ENCODE data around the gene IQCE. TPM values are rescaled to one million over a fixed set of nuclear protein-coding genes. Genes with fewer than 3 reads are reported as not detected.

Gene IQCE
- total and polyA plus RNA-seq, 2 donors (not counting 1 experiment from before 2014, with no cell fraction given) = 5.3 to 8.3 TPM

DNA sequence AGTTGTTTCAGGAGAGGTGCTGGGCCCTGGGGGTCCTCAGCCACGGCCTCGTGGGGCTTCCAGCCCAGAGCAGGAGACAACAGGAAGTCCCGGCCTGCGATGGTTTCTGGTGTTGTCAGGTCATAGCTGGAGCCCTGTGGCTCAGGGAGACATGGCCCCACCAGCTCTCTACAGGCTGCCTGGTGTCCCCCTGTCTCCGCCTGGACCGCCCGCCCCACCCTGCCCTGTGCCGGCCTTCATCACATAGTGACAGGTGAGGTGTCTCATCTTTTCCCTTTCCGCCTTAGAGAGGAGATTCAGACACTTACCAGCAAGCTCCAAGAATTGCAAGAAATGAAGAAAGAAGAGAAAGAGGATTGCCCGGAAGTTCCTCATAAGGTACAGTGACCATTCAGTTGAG is 35.8 kb downstream of the IQCE start:
- peaks cover 15% of the 10 kb centered on the region for H3K36me3 ChIP-seq (ENCODE audit: control insufficient read depth, insufficient read depth, low read length)
- H3K27ac ChIP-seq (ENCODE audit: insufficient read depth, low read length) = no peak overlapping the region
- H3K4me2 ChIP-seq (ENCODE audit: extremely low read depth, insufficient read depth, low read length) = no peak overlapping the region
- no peaks in the 10 kb centered on the region for H4K20me1 ChIP-seq (ENCODE audit: control insufficient read depth, extremely low read depth, insufficient read depth, low read length)
- no peak overlapping the region for H3K4me3 ChIP-seq (replicated peaks in 1 of 4; ENCODE audit: control extremely low read depth in 1 of 4, insufficient read depth in 1 of 4, low read depth in 3 of 4, low read length in 4 of 4)
- no peaks in the 10 kb centered on the region for H3K4me1 ChIP-seq (ENCODE audit: control insufficient read depth, extremely low read depth, insufficient read depth, low read length)
- no peak overlapping the region for H3K9ac ChIP-seq (ENCODE audit: insufficient read depth, low read length)
- TF ChIP-seq, protein P1, sequence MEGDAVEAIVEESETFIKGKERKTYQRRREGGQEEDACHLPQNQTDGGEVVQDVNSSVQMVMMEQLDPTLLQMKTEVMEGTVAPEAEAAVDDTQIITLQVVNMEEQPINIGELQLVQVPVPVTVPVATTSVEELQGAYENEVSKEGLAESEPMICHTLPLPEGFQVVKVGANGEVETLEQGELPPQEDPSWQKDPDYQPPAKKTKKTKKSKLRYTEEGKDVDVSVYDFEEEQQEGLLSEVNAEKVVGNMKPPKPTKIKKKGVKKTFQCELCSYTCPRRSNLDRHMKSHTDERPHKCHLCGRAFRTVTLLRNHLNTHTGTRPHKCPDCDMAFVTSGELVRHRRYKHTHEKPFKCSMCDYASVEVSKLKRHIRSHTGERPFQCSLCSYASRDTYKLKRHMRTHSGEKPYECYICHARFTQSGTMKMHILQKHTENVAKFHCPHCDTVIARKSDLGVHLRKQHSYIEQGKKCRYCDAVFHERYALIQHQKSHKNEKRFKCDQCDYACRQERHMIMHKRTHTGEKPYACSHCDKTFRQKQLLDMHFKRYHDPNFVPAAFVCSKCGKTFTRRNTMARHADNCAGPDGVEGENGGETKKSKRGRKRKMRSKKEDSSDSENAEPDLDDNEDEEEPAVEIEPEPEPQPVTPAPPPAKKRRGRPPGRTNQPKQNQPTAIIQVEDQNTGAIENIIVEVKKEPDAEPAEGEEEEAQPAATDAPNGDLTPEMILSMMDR (conservative IDR thresholded peaks at IDR 0.05 in 1 of 2, IDR thresholded peaks at IDR 0.05 in 1 of 2; ENCODE audit: low read depth in 1 of 2, low read length in 2 of 2) = no peak
- no peak for TF ChIP-seq EZH2 (IDR thresholded peaks at IDR 0.05; ENCODE audit: low read length, missing control alignments)
- no peak for DNase-seq (ENCODE audit: low read depth in 2 of 2)
- no peaks in the 10 kb centered on the region for H3K79me2 ChIP-seq (ENCODE audit: control insufficient read depth, insufficient read depth, low read length)
- no peak overlapping the region for H2AFZ ChIP-seq (ENCODE audit: low read length)
- H3K27me3 ChIP-seq (ENCODE audit: control insufficient read depth, insufficient read depth, low read length) = no peaks in the 10 kb centered on the region
- H3K9me3 ChIP-seq (ENCODE audit: control insufficient read depth, insufficient read depth, low read depth, low read length) = no peaks in the 10 kb centered on the region

DNA sequence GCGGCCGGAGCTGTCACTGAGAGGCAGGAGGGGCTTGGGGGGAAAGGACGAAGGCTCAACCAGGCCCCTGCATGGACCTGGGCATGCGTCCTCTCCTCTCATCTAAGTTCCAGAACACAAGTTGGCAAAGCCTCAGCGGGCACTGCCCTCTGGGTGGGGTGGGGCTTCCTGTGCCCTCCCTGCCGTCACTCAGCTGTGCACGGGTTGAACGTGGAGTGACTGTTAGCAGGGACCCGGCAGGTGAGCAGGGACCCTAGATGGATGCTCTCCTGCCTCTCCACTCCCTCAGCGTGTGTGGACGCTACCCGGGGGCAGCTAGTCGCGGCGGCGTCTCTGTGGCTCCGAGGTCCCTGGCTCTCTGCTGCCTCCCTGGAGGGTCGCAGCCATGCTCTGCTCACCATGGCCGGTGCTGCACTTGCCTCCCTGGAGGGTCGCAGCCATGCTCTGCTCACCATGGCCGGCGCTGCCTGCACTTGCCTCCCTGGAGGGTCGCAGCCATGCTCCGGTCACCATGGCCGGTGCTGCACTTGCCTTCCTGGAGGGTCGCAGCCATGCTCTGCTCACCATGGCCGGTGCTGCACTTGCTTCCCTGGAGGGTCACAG is 36.6 kb downstream of the IQCE start:
- no peak overlapping the region for H3K27ac ChIP-seq (ENCODE audit: insufficient read depth, low read length)
- no peak overlapping the region for H3K4me3 ChIP-seq (replicated peaks in 1 of 4; ENCODE audit: control extremely low read depth in 1 of 4, insufficient read depth in 1 of 4, low read depth in 3 of 4, low read length in 4 of 4)
- no peaks in the 10 kb centered on the region for H3K27me3 ChIP-seq (ENCODE audit: control insufficient read depth, insufficient read depth, low read length)
- H3K9me3 ChIP-seq (ENCODE audit: control insufficient read depth, insufficient read depth, low read depth, low read length) = no peaks in the 10 kb centered on the region
- H3K79me2 ChIP-seq (ENCODE audit: control insufficient read depth, insufficient read depth, low read length) = no peaks in the 10 kb centered on the region
- H2AFZ ChIP-seq (ENCODE audit: low read length) = no peak overlapping the region
- no peak overlapping the region for H3K9ac ChIP-seq (ENCODE audit: insufficient read depth, low read length)
- H3K4me2 ChIP-seq (ENCODE audit: extremely low read depth, insufficient read depth, low read length) = no peak overlapping the region
- H4K20me1 ChIP-seq (ENCODE audit: control insufficient read depth, extremely low read depth, insufficient read depth, low read length) = no peaks in the 10 kb centered on the region
- TF ChIP-seq, protein P1 (conservative IDR thresholded peaks at IDR 0.05 in 1 of 2, IDR thresholded peaks at IDR 0.05 in 1 of 2; ENCODE audit: low read depth in 1 of 2, low read length in 2 of 2) = no peak
- no peak for TF ChIP-seq EZH2 (IDR thresholded peaks at IDR 0.05; ENCODE audit: low read length, missing control alignments)
- H3K36me3 ChIP-seq (ENCODE audit: control insufficient read depth, insufficient read depth, low read length) = peaks cover 15% of the 10 kb centered on the region
- DNase-seq (ENCODE audit: low read depth in 2 of 2) = no peak
- no peaks in the 10 kb centered on the region for H3K4me1 ChIP-seq (ENCODE audit: control insufficient read depth, extremely low read depth, insufficient read depth, low read length)

DNA sequence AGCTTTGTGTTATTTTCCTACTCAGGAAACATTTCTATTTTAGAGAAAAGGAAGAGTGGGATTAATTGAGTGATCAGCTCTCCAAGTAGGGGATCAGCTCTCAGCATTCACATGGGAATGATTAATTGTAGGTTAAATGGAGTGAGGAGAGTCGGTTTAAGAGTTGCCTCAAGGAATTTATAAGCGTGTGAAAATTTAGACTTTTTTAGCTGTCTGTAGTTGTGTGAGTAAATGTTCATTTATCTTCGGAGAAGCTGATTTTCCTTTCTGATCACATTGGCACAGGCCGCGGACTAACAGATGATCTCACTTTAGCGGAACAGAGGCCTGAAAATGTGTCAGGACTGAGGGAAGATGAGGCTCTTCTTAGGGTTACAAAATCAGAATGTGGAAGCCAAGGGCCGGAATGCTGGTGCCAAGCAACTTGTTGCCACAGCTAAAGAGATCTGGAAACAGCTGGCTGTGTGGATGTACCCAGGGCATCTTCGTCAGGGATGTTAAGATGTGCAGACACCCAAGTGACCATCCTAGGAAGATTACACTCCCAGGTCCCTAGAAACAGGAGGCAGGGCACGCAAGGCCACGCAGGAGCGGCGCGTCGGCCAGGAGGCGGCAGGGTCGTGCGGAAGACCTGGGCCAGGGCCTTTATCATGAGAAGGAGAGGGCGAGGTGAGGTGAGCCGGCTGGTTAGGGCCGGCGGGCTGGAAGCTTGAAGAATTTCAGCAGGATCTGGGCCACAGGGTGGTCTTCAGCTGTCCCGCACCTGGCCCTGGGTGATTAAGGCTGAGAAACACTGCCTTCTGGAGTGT is 37.9 kb downstream of the IQCE start:
- H3K36me3 ChIP-seq (ENCODE audit: control insufficient read depth, insufficient read depth, low read length) = peaks cover 20% of the 10 kb centered on the region
- H2AFZ ChIP-seq (ENCODE audit: low read length) = no peak overlapping the region
- H3K9me3 ChIP-seq (ENCODE audit: control insufficient read depth, insufficient read depth, low read depth, low read length) = no peaks in the 10 kb centered on the region
- no peak overlapping the region for H3K4me2 ChIP-seq (ENCODE audit: extremely low read depth, insufficient read depth, low read length)
- no peak for TF ChIP-seq EZH2 (IDR thresholded peaks at IDR 0.05; ENCODE audit: low read length, missing control alignments)
- TF ChIP-seq, protein P1 (conservative IDR thresholded peaks at IDR 0.05 in 1 of 2, IDR thresholded peaks at IDR 0.05 in 1 of 2; ENCODE audit: low read depth in 1 of 2, low read length in 2 of 2) = no peak
- H3K9ac ChIP-seq (ENCODE audit: insufficient read depth, low read length) = no peak overlapping the region
- H3K27ac ChIP-seq (ENCODE audit: insufficient read depth, low read length) = no peak overlapping the region
- no peak for DNase-seq (ENCODE audit: low read depth in 2 of 2)
- no peaks in the 10 kb centered on the region for H3K27me3 ChIP-seq (ENCODE audit: control insufficient read depth, insufficient read depth, low read length)
- H3K4me1 ChIP-seq (ENCODE audit: control insufficient read depth, extremely low read depth, insufficient read depth, low read length) = no peaks in the 10 kb centered on the region
- H3K79me2 ChIP-seq (ENCODE audit: control insufficient read depth, insufficient read depth, low read length) = no peaks in the 10 kb centered on the region
- no peak overlapping the region for H3K4me3 ChIP-seq (replicated peaks in 1 of 4; ENCODE audit: control extremely low read depth in 1 of 4, insufficient read depth in 1 of 4, low read depth in 3 of 4, low read length in 4 of 4)
- no peaks in the 10 kb centered on the region for H4K20me1 ChIP-seq (ENCODE audit: control insufficient read depth, extremely low read depth, insufficient read depth, low read length)
